GM19463 (cell line): Measurements from ENCODE around the gene RUNX1.

Experiments
- ATAC-seq: cut with Tn5 transposase; IDR thresholded peaks from one replicate; pipeline ENCODE4 v1.9.1; 2021; ENCODE audit warnings: mild to moderate bottlenecking, moderate library complexity; ENCODE audit not compliant: unreplicated experiment

RUNX1 gene

DNA sequence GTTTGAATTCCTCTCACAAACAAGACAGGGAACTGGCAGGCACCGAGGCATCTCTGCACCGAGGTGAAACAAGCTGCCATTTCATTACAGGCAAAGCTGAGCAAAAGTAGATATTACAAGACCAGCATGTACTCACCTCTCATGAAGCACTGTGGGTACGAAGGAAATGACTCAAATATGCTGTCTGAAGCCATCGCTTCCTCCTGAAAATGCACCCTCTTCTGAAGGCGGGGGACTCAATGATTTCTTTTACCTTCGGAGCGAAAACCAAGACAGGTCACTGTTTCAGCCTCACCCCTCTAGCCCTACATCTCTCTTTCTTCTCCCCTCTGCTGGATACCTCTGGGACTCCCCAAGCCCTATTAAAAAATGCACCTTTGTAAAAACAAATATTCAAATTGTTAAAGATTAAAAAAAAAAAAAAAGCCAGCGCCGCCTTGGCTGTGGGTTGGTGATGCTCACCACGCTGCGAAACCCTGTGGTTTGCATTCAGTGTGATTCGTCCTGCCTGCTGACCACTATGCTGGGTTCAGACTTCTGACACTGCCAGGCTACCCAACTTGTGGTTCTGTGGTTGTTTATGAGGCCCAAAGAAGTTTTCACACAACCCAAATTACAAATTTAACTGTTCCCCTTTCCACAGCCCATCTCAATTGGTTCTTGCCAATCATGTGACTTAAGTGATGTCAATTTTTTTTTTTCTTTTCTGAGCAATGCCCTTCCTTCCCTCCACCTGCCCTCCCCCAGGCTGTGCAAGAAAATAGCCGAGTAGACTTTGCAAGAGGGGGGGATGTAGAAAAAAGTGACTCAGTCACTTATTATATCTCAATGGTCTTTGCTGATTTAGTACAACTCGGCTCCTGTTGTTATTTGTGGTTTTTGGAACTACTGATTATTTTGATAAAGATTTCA is at the start of gene RUNX1:
Gene RUNX1, minus strand, starts transcription at position 597 of the 912 bp plus-strand sequence.
- peak; percentile 64 for ATAC-seq

DNA sequence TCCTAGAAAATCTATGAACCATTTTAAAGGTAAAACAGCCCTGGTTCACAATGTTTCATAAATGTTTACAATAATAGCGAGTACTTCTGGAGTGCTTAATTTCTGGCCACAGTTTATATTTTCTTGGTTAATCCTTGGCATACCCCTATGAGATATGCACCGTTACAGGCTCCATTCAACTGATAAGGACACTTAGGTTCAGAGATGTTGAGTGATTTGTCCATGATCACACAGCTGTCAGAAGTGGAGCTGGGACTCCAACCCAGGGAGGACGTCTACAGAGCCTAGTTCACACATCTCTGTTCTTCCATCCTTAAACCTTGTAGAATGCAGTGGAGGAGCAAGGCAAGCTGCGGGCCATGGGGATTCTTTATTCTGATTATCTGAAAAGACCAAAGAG is 48.4 kb upstream of the RUNX1 start:
- no peak for ATAC-seq

DNA sequence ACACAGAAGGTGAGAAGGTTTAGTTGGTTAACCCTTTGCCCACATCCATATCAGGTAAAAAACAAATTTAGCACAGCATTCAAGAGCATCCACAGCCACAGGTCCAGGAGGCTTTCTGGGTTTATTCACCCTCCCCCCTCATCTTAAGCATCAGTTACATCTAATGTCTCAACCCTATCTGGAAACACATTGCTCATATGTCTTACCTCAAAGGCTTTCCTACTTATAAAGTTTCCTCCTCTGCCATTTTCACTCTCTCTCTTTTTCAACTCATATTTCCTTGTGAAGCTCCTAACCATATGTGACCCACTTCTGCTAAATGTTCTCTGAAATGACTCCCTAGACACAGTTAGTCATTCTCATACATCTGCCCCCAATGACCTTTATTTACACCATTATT is 47.9 kb upstream of the RUNX1 start:
- no peak for ATAC-seq

DNA sequence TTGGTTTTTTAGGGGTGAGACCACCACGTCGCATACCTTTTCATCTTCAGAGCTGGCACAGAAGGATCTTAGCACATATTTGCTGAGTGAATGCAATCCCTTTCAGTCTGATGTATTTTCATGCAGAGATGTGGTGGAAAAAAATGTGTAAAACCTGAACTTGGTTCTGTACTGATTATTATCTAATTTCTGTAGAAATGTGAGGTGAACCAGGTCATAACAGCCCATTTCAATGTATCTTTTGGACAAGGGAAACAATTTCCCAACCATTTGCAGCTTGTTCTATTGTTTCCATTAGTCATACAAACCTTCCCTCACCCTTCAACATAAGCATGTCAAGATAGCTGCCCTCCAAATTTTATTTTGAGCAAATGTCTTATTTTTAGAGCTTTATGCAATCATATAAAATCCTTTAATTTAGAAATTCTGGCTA is 46.8 kb upstream of the RUNX1 start:
- no peak for ATAC-seq

DNA sequence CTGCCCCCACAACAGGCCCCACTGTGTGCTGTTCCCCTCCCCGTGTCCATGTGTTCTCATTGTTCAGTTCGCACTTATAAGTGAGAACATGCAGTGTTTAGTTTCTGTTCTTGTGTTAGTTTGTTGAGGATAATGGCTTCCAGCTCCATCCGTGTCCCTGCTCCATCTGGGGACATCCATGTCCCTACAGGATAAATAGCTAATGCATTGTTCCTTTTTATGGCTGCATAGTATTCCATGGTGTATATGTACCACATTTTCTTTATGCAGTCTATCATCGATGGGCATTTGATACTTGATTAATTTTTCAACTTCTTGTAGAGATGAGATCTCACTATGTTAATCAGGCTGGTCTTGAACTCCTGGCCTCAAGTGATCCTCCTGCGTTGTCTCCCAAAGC is 44.4 kb upstream of the RUNX1 start:
- ATAC-seq = no peak

DNA sequence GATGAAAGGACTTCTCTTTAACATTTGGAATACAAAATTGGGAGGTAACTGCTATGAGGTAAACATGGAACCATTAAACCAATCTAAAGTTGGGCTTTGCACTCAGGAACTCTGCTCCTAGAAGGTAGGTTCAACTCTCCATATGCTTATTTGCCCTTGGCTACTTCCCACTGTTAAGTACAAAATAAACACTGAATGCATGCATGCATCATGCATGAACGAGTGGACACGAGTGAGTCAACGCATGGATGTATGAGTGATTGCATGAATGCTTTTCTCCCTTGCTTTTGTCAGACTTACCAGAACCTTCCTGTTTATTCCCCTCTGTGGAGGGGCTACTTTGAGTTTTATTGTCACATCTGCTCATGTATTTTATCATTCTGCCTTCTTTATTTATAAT is 42.4 kb upstream of the RUNX1 start:
- ATAC-seq = no peak

DNA sequence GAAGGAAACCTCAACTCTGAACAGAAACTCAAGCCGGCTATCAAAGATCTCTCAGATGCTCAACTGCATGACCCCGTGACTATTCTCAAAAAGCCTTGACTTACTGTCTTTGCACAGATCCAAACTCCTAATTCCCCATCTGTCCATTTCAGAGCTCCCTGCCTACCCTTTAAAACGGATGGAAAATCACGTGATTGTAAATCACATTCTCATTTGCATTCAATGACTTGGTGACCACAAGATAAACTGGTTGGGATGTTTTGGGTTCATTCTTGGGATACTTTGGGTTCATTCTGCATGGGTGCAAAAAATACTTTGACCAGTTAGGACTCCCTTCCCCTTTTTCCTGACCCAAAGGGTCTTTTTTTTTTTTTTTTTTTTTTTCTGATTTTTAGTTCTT is 41.3 kb upstream of the RUNX1 start:
- no peak for ATAC-seq

DNA sequence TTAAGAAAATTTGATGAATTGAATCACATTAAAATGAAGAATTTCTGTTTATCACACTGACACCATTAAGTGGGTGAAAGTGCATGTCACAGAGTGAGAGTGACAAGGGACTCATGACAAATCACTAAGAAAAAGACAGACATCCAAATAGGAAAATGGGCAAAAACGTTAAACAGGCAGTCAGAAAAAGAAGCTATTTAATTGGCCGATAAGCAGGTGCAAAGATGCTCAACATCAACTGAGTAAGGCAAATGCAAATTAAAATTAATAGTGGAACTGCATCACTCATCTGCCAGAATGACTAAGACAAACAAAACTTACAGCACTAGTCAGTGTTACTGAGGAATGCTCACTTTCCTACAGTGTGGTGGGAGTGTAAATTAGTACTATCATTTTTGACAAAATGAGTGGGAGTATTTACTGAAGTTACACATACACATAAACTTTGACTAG is 39.2 kb upstream of the RUNX1 start:
- ATAC-seq = no peak

DNA sequence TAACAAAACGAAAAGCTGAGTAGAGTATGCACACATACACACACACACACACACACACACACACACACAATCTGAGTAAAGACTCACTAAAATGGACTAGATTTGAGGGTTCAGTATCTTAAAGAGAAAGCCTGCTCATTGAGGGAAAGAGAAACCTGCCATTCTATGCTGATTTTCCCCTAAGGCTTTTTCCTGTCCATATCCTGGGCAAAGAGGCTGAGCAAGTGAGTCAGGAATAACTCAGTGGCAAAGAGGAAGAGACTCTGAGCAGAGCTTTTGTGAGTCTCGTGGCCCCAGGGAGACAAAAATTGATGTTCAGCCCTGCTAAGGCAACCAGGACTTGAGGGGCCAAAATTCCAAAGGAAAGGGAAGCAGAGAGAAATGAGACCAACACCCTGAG is 37.3 kb upstream of the RUNX1 start:
- ATAC-seq = no peak

DNA sequence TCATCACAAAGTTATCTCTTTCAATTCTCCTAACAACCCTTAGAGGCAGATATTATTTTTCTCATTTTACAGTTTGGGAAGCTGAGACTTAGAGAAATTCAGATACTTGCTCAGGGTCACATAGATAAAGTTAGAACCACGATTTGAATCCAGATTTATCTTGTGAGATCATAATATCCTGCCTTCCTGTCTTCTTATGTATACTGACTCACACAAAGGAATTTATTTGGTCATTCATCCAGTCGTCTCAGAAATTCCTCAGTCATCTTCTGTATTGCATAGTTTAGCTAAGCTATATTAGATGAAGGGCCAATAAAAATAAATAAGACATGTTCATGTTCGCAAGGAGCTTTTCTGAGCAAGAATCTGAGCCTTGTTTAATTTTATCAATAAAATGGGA is 35.8 kb upstream of the RUNX1 start:
- ATAC-seq = no peak

DNA sequence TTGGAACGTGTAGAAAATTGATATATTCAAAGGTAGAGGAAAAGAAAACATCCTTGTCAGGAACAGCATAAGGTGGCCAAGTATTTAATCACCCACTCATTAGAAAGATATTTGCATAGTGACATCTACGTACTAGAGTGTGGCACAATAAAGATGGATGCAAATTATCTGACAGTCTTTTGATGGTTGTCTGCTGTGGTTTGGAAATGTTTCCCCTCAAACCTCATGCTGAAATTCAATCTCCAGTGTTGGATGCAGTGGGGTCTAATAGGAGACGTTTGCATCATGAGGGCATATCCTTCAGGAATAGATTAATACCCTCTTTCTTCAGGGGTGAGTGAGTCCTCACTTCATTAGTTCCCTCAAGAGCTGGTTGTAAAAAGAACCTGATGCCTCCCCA is 34.1 kb upstream of the RUNX1 start:
- ATAC-seq = no peak

DNA sequence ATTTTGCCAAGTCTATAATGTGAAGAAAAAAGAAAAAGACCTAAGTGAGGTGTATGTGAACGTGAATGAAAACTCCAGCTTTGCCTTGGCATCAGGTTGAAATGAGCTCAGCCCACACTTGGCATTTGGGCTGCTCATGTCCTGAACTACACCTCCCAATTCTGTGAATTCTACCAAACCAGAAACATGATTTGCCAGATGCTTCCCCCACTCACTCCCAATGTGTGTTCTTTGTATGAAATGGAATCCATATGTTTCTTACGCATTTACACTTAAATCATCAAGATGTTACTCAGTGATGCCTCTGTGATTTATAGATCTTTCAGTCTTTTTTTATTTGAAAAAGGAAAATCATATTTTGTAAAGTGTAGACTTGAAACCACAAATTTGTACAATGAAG is 32.8 kb upstream of the RUNX1 start:
- no peak for ATAC-seq

DNA sequence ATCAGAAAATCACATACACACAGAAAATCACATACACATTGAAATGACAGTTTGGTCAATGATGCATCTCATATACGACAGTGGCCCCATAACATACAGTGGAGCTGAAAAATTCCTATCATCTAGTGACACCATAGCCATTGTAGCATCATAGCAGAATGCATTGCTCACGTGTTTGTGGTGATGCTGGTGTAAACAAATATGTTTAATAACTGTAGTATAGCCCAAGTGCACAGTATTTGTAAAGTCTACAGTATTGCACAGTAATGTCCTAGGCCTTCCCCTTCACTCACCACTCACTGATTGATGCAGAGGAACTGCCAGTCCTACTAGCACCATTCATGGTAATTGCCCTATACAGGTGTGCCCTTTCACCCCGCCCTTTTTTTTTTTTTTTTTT is 30.1 kb upstream of the RUNX1 start:
- ATAC-seq = no peak

DNA sequence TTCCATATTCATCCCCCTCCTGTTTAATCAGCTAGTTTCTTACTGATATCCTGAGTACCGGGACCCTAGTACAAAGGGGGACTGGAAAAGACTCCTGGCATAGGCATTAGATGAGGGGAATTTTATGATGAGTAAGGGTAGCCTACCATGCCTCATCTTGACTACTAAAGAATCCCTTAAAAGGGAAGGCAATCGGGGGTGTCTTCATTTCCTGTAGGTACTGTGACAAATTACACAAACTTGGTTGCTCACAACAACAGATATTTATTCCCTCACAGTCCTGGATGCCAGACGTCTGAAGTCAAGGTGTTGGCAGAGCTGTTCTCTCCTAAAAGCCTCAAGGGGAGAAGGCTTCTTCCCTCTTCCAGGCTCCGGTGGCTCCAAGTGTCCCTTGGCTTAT is 28.9 kb upstream of the RUNX1 start:
- no peak for ATAC-seq

DNA sequence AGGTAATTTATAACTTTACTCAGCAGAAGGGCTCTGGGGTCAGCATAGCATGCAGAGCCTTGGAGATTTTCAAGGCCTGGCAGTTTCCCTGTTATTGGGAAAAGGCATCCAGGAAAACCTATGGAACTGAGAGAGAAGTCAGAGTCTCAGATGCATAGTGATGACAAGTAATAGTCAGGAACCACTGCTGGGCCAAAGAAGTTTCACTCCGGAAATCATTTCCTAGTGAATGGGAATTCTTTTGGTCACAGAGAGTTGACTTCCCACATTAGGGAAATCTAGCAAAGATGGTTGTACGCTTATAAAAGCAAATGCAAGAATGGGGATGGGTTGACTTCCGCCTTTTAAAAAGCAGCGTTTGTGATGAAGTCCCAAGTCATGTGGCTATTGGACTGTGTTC is 28.4 kb upstream of the RUNX1 start:
- no peak for ATAC-seq

DNA sequence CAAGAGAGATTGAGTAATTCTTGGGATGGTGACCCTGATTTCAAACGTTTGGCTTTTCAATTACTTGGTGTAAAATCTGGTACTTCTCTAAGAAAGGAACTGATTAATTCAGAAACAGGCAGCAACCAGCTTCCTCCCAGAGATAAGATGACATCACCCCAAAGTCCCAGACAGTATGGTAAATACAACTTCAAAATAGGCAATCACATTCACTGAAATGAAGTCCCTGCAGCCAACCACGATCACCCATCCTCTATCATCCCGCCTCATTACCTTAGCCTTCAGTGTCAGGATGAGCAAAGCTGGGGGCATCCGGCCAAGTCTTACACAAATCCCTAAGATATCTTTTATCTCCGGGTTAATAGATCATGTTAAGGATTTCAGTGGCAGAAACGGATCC is 26.4 kb upstream of the RUNX1 start:
- no peak for ATAC-seq

DNA sequence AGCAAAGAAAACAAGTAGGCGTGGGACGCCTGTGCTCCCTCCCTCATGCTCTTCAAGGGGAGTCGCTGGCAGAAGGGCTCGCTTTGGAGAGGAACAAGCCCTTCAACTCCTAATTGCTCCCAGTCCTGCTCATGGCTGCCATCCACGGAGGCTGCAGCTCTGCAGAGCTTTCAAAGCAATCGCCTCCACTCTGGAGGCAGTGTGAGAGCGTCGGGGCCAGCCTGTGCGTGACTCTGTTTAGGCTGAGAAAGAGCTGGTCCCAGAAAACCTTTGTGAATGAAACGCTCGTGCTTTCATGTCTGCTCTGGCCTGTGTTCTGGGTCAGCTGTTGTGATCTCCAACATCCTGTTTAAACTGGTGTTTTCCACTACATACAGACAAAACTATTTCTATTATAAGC is 23.9 kb upstream of the RUNX1 start:
- ATAC-seq = no peak

DNA sequence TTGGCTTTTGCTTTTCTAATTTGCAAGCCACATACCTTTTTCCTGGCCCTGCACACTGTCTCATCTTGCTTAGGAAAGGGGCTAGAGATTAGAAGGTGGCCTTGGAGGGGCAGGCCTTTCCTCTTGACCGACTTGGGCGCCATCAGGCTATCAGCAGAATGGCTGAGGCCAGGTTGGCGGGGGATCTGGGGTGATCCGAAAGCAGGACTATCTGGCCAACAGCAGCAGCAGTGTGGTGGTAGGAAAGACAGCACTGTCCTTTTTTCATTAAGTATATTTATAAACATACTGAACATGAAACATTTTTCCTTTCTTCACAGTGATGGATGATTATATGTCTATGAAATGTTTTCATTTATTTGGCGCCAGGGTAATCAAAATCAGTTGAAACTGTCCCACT is 23.5 kb upstream of the RUNX1 start:
- ATAC-seq = no peak

DNA sequence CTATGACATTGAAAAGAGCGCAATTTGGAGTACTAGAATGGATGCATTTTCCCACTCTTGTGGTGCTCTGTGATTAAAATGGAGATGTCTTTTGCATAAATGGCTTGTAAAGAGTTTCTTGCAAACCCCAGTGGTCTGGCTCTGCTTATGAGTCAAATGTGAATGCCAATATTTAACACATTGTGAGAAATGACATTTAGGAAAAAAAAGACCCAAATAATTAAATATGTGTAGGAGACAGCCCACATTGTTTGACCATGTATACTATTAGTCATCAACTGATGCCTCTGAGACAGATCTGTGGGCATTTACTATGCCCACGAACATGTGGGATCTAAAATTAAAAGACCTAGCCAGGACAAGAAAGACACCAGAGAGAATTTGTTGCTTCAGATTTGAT is 22.2 kb upstream of the RUNX1 start:
- ATAC-seq = no peak

DNA sequence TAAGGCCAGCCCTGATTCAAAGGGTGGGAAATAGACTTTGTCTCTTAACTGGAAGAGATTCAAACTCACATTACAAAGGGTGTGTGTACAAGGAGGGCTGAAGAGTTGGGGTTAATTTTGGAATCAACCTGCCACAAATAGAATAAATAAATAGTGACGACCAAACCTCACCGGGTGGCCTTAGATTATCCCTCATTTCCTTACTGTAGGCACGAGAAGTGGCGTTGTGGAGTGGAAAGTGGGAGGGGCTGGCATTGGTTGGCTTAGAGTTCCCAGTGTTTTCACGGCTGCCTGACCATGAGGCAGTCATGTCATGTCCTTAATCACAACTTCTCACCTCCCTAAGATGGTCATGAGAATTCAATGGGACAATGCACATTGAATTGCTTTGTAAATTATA is 21.3 kb upstream of the RUNX1 start:
- no peak for ATAC-seq

DNA sequence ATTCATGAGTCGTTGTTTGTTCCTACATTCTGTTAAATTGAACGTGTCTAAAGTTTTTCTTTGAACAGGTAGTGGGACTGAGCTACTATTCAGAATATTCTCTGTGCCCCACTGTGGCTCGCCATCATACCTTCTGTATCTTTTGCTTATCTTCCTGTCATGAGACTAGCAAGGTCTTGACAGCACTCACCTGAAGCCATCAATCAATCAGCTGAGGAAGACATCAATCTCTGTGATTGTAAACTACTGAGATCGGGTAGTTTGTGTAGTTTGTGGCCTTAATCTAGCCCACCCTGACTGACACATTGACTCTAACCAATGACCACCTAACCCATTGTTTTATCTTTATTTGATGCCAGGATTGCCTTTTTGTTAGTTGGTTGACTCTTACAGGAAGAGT is 17.7 kb upstream of the RUNX1 start:
- ATAC-seq = no peak

DNA sequence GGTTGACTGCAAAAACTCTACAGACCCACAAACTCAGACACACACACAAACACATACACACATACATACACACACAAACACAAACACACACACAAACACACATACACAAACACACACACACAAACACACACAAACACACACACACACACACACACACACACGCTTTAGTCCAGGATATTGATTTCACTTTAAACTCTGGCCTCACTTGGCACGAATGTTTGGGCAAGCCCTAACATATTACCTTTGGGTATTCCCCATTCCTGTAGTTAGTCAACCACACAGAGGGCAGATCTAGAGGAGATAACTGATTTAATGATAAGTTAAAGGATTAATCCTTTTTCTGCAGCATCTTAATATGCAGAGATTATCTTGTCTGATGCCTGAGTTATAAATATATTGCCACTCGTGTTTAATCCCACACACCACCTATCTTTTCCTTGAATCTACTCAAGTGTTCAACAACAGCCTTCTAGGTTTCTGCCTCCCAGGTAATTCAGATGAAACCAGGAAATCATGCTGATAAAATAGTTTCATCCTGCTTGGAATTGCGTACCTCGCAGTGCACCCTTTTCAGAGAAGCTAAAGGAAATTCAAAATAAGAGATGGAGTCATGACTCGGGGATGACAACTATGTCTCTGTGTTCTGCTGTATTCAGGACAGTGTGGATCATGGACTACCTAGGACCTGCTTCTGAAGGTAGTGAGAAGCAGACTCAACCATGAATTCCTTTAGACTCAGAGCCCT is 14.5 kb upstream of the RUNX1 start:
- no peak for ATAC-seq
